B cell (primary cell): ENCODE measurements around the gene MAD1L1. TPM values are rescaled to one million over a fixed set of nuclear protein-coding genes. Genes with fewer than 3 reads are reported as not detected.
"Not testable (repeated sequence)": the region's sequence is repeated elsewhere in the genome, so short reads cannot be mapped to it uniquely, and the experiment has no call there.

Source experiments
- ATAC-seq: fragments of 200-7000 bp; cut with Tn5 transposase; one replicate; pipeline ENCODE4 v1.10.0; 2021; ENCODE audit warnings: low read depth, mild to moderate bottlenecking, moderate number of reproducible peaks, moderate library complexity
- CTCF ChIA-PET: fragments of 350-600 bp; sonication (Branson Sonifier 250); formaldehyde crosslinking; loops from one replicate; lab custom pipeline; 2021; ENCODE audit warnings: antibody characterized with exemption, inconsistent platforms; lab: Charles Lee
- POLR2A ChIA-PET: fragments of 350-600 bp; sonication (Branson Sonifier 250); formaldehyde crosslinking; loops from one replicate; lab custom pipeline; 2021; ENCODE audit warnings: antibody characterized with exemption; lab: Charles Lee
- DNase-seq: peaks from one replicate; pipeline ENCODE4 v3.0.0; 2013
- H2AFZ ChIP-seq: 2 replicates; pipeline ENCODE4 v1.6.1; 2012; ENCODE audit warnings: mild to moderate bottlenecking, low read depth, low read length; ENCODE audit not compliant: insufficient read depth, poor library complexity, severe bottlenecking
- H3K27ac ChIP-seq, 2 donors: 1 replicate in 1 of 2; 2 replicates in 1 of 2; pipeline ENCODE4 v1.5.1; 2012 to 2013; ENCODE audit warnings: low read length in 2 of 2, mild to moderate bottlenecking in 2 of 2, moderate library complexity in 1 of 2
- H3K27me3 ChIP-seq, 4 experiments: fragments of 200-600 bp in 1 of 4; sonication (generic) in 1 of 4; replicated peaks in 1 of 4; 1 replicate in 2 of 4; 2 replicates in 2 of 4; pipeline versions ENCODE4 v1.6.1 to v1.7.0; 2013 to 2016; ENCODE audit warnings: low read length in 3 of 4, mild to moderate bottlenecking in 2 of 4, mixed read lengths in 1 of 4, moderate library complexity in 1 of 4; ENCODE audit not compliant: insufficient read depth in 4 of 4, control insufficient read depth in 3 of 4; ENCODE audit errors: control extremely low read depth in 1 of 4
- H3K36me3 ChIP-seq, 2 experiments: replicated peaks in 1 of 2; 1 replicate in 1 of 2; 2 replicates in 1 of 2; pipeline versions ENCODE4 v1.6.1 to v1.7.1; 2013; ENCODE audit warnings: low read length in 1 of 2; ENCODE audit not compliant: insufficient read depth in 2 of 2, control insufficient read depth in 1 of 2; ENCODE audit errors: control extremely low read depth in 1 of 2, extremely low read depth in 1 of 2
- H3K4me1 ChIP-seq, 2 donors: fragments of 200-600 bp in 1 of 2; sonication (generic) in 1 of 2; 1 replicate in 1 of 2; 2 replicates in 1 of 2; pipeline versions ENCODE4 v1.5.1 to v1.6.1; 2013 to 2017; ENCODE audit warnings: low read length in 2 of 2; ENCODE audit not compliant: control insufficient read depth in 2 of 2, insufficient read depth in 2 of 2
- H3K4me2 ChIP-seq: replicated peaks from 2 replicates; pipeline ENCODE3; 2012; ENCODE audit warnings: mild to moderate bottlenecking, low read depth, low read length; ENCODE audit not compliant: poor library complexity, severe bottlenecking
- H3K4me3 ChIP-seq, 5 experiments: fragments of 200-600 bp in 1 of 5; sonication (generic) in 1 of 5; 1 replicate in 3 of 5; 2 replicates in 2 of 5; pipeline versions ENCODE4 v1.5.1 to v1.7.0; 2011 to 2016; ENCODE audit warnings: low read length in 4 of 5, mild to moderate bottlenecking in 4 of 5, low read depth in 2 of 5, control low read depth in 1 of 5, moderate library complexity in 1 of 5; ENCODE audit not compliant: insufficient read depth in 1 of 5; ENCODE audit errors: control extremely low read depth in 1 of 5, extremely low read depth in 1 of 5
- H3K79me2 ChIP-seq: fragments of 200-600 bp; sonication (generic); one replicate; pipeline ENCODE4 v1.6.0; 2016; ENCODE audit warnings: low read length; ENCODE audit not compliant: control insufficient read depth, insufficient read depth
- H3K9ac ChIP-seq: fragments of 200-600 bp; sonication (generic); 2 replicates; pipeline ENCODE4 v1.6.1; 2017; ENCODE audit warnings: mild to moderate bottlenecking, low read length, moderate library complexity
- H3K9me3 ChIP-seq, 3 donors: one replicate each; pipeline versions ENCODE4 v1.6.1 to v1.7.1; 2013; ENCODE audit warnings: low read length in 2 of 3; ENCODE audit not compliant: control insufficient read depth in 2 of 3, insufficient read depth in 1 of 3; ENCODE audit errors: control extremely low read depth in 1 of 3
- H4K20me1 ChIP-seq: 2 replicates; pipeline ENCODE4 v1.6.0; 2012; ENCODE audit warnings: mild to moderate bottlenecking, low read length; ENCODE audit not compliant: insufficient read depth, control insufficient read depth, poor library complexity, severe bottlenecking
- H3K27ac Mint-ChIP-seq: one replicate; pipeline ENCODE4 v1.8.0; 2021; ENCODE audit warnings: mixed read lengths
- H3K27me3 Mint-ChIP-seq: one replicate; pipeline ENCODE4 v1.8.0; 2021; ENCODE audit warnings: mixed read lengths
- H3K4me1 Mint-ChIP-seq: one replicate; pipeline ENCODE4 v1.8.0; 2021; ENCODE audit warnings: mixed read lengths
- H3K4me3 Mint-ChIP-seq: one replicate; pipeline ENCODE4 v1.8.0; 2021; ENCODE audit warnings: mixed read lengths
- H3K9me3 Mint-ChIP-seq: one replicate; pipeline ENCODE4 v1.8.0; 2022; ENCODE audit warnings: mixed read lengths; ENCODE audit not compliant: insufficient read depth
- WGBS: methylation state at CpG from one replicate; pipeline ENCODE4 v1.1.5; 2013; ENCODE audit warnings: missing lambda C conversion rate; ENCODE audit not compliant: insufficient coverage; 5-methylcytosine and 5-hydroxymethylcytosine counted together
- intact Hi-C: fragments of 100-400 bp; cut with micrococcal nuclease; formaldehyde crosslinking; loops from one replicate; pipeline ENCODE4 v1.10.0; 2022
- polyA plus RNA-seq: library from polyadenylated mRNA; depleted of rRNA; stranded (reverse); fragments of >200 nt; gene quantifications from 2 replicates; pipeline ENCODE4 v1.2.3, GENCODE V29; 2012
- total RNA-seq, 2 donors: library from RNA; stranded (reverse); fragments of 120-200 nt in 1 of 2; gene quantifications; 1 replicate in 1 of 2; 2 replicates in 1 of 2; pipeline versions ENCODE4 v1.2.3 to v1.2.4, GENCODE V29; 2013 to 2022

Gene MAD1L1
- total and polyA plus RNA-seq, 2 donors (not counting 1 experiment from before 2014, with no cell fraction given) = 86.7 to 110 TPM

- peaks cover 14% of the 10 kb centered on the region for H3K4me1 Mint-ChIP-seq
- H3K36me3 ChIP-seq, CTCF ChIA-PET, H3K79me2 ChIP-seq, POLR2A ChIA-PET, H3K9ac ChIP-seq, H3K4me2 ChIP-seq, H3K27me3 ChIP-seq, intact Hi-C loops, DNase-seq, H3K27ac Mint-ChIP-seq, H3K4me3 Mint-ChIP-seq, H3K9me3 Mint-ChIP-seq, H3K4me3 ChIP-seq, H2AFZ ChIP-seq, H3K9me3 ChIP-seq, H3K27ac ChIP-seq, ATAC-seq, H3K27me3 Mint-ChIP-seq: not testable (repeated sequence)
- WGBS = 93% methylated on average over 29 of the region's 40 CpGs
- peaks cover 10 to 11% of the 10 kb centered on the region in 2 donors for H3K4me1 ChIP-seq
- peaks cover 29% of the 10 kb centered on the region for H4K20me1 ChIP-seq
Observed at GRCh38 chr7:1841286-1842021, 391.3 kb downstream of the MAD1L1 start.

- peaks cover 10 to 11% of the 10 kb centered on the region in 2 donors for H3K4me1 ChIP-seq
- H3K4me1 Mint-ChIP-seq = peaks cover 14% of the 10 kb centered on the region
- DNase-seq, H3K9me3 Mint-ChIP-seq, intact Hi-C loops, H3K36me3 ChIP-seq, H3K9me3 ChIP-seq, H3K27me3 ChIP-seq, H3K4me2 ChIP-seq, H3K79me2 ChIP-seq, H2AFZ ChIP-seq, H3K27me3 Mint-ChIP-seq, CTCF ChIA-PET, POLR2A ChIA-PET, H3K9ac ChIP-seq, H3K4me3 Mint-ChIP-seq, H3K27ac Mint-ChIP-seq, H3K4me3 ChIP-seq, ATAC-seq, H3K27ac ChIP-seq: not testable (repeated sequence)
- WGBS = 96% methylated on average over 13 of the region's 18 CpGs
- H4K20me1 ChIP-seq = peaks cover 24% of the 10 kb centered on the region
Observed at GRCh38 chr7:1840744-1841143, 392.0 kb downstream of the MAD1L1 start.
